Esophagus squamous epithelium (tissue), 4 donors: Measurements from ENCODE around the gene HTR2B.

Source experiments
- CTCF ChIP-seq, 6 experiments: fragments of 450-650 bp in 4 of 6; fragments of 200-600 bp in 2 of 6; sonication (generic) in 2 of 6; IDR thresholded peaks; one replicate each; pipeline ENCODE4 v1.5.1; 2016 to 2019; ENCODE audit warnings: antibody characterized with exemption in 6 of 6, mild to moderate bottlenecking in 4 of 6, moderate library complexity in 4 of 6
- POLR2A ChIP-seq, 4 donors: fragments of 450-650 bp; IDR thresholded peaks; one replicate each; pipeline ENCODE4 v1.6.1; 2017; ENCODE audit warnings: antibody characterized with exemption in 4 of 4, mild to moderate bottlenecking in 4 of 4, moderate library complexity in 3 of 4

DNA sequence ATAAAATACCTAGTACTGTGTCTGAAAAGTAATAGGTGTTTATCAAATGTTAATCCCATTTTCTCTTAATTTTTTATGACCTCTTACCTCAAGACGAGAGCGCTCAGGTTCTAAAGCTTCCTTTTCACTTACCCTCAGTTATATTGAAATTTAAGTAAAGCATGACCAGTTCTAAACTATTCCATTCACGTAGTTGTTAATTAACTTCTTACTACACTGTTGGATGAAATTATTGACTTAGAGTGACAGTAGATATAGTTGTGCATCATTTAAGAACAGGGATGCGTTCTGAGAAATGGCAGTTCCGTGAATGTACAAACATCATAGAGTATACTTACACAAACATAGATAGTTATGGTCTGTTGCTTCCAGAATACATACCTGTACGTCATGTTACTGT lies 20.1 kb upstream of the HTR2B start:
- TF ChIP-seq CTCF (IDR thresholded peaks at IDR 0.05) = no peak
- no peak for TF ChIP-seq POLR2A (IDR thresholded peaks at IDR 0.05)
